Measurements from ENCODE around the gene JAGN1. TPM values are rescaled to one million over a fixed set of nuclear protein-coding genes. Genes with fewer than 3 reads are reported as not detected.

JAGN1 gene
- total RNA-seq, 2 donors from 2014 or later = 22.8 to 32.0 TPM

DNA sequence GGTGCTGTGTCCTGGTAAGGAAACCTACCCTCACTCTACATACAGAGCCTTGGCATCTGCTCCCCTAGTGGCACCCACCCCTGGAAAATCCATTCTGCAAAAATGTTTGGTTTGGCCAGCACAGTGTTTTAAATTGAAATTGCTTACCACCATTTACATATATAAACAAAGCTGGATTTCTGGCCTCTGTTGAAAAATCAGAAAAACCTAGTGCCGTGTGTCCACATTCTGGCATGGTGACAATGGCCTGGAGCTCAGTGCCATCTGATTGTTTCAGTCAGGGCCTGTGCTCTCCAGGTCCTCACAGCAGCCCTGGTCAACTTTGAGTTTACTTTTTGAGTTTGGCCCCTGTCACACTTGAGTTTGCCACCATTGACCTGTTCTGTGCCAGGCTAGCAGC is 23.6 kb downstream of the JAGN1 start:
- peaks cover 19% of the 10 kb centered on the region for H3K36me3 Mint-ChIP-seq (ENCODE audit: low read depth)
- no peak for ATAC-seq (replicated peaks)

GRCh38 chr3:9914559-9915253 is 24.3 kb downstream of the JAGN1 start:
- Mint-ChIP-seq H3K9me3 (no peaks in the 10 kb centered on the region), H3K27me3 (no peaks in the 10 kb centered on the region), H3K4me3 (peak overlapping the region; percentile 26), H3K36me3 (ENCODE audit: low read depth) (peaks cover 15% of the 10 kb centered on the region), H3K4me1 (peaks cover 15% of the 10 kb centered on the region), H3K27ac (no peak overlapping the region)
- ATAC-seq (replicated peaks) = no peak

More for the DNA sequence above, 23.6 kb downstream of the JAGN1 start:
- H3K9me3 Mint-ChIP-seq = no peaks in the 10 kb centered on the region
- no peak overlapping the region for H3K4me3 Mint-ChIP-seq
- H3K4me1 Mint-ChIP-seq = peaks cover 22% of the 10 kb centered on the region
- H3K27me3 Mint-ChIP-seq = no peaks in the 10 kb centered on the region
- no peak overlapping the region for H3K27ac Mint-ChIP-seq

DNA sequence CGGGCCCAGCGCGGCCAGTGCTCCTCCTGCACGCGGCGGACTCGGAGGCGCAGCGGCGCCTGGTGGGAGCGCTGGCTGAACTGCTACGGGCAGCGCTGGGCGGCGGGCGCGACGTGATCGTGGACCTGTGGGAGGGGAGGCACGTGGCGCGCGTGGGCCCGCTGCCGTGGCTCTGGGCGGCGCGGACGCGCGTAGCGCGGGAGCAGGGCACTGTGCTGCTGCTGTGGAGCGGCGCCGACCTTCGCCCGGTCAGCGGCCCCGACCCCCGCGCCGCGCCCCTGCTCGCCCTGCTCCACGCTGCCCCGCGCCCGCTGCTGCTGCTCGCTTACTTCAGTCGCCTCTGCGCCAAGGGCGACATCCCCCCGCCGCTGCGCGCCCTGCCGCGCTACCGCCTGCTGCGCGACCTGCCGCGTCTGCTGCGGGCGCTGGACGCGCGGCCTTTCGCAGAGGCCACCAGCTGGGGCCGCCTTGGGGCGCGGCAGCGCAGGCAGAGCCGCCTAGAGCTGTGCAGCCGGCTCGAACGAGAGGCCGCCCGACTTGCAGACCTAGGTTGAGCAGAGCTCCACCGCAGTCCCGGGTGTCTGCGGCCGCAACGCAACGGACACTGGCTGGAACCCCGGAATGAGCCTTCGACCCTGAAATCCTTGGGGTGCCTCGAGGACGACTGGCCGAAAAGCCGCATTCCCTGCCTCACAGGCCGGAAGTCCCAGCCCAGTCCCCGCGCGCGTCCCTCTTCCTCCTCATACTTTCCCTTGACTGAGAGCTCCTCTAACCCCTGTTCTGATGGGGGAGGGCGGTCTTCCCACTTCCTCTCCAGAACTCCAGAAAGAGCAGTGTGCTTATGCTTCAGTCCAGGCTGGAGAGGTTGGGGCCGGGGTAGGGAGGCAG is 25.1 kb downstream of the JAGN1 start:
- Mint-ChIP-seq H3K27ac (no peak overlapping the region), H3K27me3 (no peaks in the 10 kb centered on the region), H3K4me1 (peaks cover 11% of the 10 kb centered on the region), H3K9me3 (no peaks in the 10 kb centered on the region), H3K4me3 (peak overlapping the region; percentile 69), H3K36me3 (ENCODE audit: low read depth) (peaks cover 12% of the 10 kb centered on the region)
- peak; percentile 48 for ATAC-seq (replicated peaks)

DNA sequence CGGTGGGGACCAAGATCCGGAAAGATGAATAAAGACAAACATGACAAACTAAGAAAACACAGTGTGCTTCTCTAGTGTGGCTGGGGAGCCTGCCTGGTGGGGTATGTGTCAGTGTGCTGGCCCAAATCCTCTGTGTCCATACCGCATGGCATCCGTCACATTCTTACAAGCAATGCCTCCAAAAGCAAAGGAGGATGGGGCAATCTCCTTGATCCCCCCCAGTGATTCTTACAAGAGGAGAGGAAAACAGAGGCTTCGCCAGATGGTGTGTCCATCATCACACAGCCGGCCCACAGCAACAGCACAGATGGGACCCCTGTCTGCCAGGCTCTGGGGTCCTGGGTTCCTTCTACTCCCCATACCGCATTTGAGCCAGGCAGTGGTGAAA is 25.9 kb downstream of the JAGN1 start:
- peak overlapping the region; percentile 69 for H3K4me3 Mint-ChIP-seq
- H3K9me3 Mint-ChIP-seq = no peaks in the 10 kb centered on the region
- no peak for ATAC-seq (replicated peaks)
- peaks cover 8% of the 10 kb centered on the region for H3K36me3 Mint-ChIP-seq (ENCODE audit: low read depth)
- no peaks in the 10 kb centered on the region for H3K27me3 Mint-ChIP-seq
- peaks cover 11% of the 10 kb centered on the region for H3K4me1 Mint-ChIP-seq
- H3K27ac Mint-ChIP-seq = peak overlapping the region; percentile 38

DNA sequence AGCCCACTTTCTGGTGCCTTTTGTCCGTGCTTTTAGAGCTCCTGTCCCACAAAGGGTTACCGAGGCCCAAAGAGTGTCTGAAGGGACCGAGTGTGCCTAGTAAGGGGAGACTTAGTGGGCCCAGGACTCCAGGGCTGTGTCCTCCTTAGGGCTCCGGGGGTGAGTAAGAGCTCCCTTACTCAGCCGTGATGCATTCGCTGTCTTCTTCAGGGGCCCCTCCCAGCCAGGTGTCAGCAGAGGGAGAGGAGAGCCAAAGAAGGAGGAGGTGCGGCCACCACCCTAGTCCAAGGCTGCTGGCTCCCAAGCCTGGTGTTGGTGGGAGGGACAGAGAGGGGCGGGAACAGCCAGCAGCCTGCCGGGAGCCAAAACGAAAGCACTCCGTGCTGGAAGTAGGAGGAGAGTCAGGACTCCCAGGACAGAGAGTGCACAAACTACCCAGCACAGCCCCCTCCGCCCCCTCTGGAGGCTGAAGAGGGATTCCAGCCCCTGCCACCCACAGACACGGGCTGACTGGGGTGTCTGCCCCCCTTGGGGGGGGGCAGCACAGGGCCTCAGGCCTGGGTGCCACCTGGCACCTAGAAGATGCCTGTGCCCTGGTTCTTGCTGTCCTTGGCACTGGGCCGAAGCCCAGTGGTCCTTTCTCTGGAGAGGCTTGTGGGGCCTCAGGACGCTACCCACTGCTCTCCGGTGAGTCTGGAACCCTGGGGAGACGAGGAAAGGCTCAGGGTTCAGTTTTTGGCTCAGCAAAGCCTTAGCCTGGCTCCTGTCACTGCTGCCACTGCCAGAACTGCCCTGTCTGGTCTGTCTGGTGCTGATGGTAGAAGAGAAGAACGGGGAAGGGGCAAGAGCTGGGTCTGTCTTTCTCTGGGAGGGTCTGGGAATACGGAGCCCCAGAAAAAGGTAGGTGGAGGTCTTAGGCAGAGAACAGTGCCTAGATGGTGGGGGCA is 26.6 kb downstream of the JAGN1 start, which contains the start of gene IL17RC:
IL17RC (plus strand) TSS at position 365 of the 947 bp plus-strand sequence; CDS start at position 583, 218 bp downstream.
- Mint-ChIP-seq H3K4me1 (peaks cover 10% of the 10 kb centered on the region), H3K27me3 (no peaks in the 10 kb centered on the region), H3K4me3 (peak within 1 kb of the TSS; percentile 69), H3K27ac (peak within 1 kb of the TSS; percentile 38), H3K9me3 (no peaks in the 10 kb centered on the region), H3K36me3 (ENCODE audit: low read depth) (peaks cover 5% of the 10 kb centered on the region)
- peak; percentile 80 for ATAC-seq (replicated peaks)

DNA sequence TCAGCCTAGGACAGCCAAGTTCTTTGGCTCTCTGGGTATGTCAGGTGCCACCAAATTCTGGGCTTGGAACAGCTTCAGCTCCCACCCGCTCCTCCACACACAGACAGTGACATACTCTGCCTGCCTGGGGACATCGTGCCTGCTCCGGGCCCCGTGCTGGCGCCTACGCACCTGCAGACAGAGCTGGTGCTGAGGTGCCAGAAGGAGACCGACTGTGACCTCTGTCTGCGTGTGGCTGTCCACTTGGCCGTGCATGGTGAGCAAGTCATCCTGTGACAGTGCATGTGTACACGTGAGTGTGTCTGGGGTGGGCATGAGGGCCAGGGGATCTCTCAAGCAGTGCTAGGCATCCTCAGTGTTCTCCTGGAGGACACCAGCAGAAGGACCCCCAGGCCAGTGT is 27.4 kb downstream of the JAGN1 start:
- Mint-ChIP-seq H3K4me3 (no peak overlapping the region), H3K27me3 (no peaks in the 10 kb centered on the region), H3K9me3 (no peaks in the 10 kb centered on the region), H3K4me1 (peaks cover 4% of the 10 kb centered on the region), H3K27ac (no peak overlapping the region), H3K36me3 (ENCODE audit: low read depth) (no peaks in the 10 kb centered on the region)
- no peak for ATAC-seq (replicated peaks)

- H3K27ac Mint-ChIP-seq = no peak overlapping the region
- no peaks in the 10 kb centered on the region for H3K9me3 Mint-ChIP-seq
- ATAC-seq (replicated peaks) = no peak
Observed at GRCh38 chr3:9918261-9919038, 28.0 kb downstream of the JAGN1 start.

DNA sequence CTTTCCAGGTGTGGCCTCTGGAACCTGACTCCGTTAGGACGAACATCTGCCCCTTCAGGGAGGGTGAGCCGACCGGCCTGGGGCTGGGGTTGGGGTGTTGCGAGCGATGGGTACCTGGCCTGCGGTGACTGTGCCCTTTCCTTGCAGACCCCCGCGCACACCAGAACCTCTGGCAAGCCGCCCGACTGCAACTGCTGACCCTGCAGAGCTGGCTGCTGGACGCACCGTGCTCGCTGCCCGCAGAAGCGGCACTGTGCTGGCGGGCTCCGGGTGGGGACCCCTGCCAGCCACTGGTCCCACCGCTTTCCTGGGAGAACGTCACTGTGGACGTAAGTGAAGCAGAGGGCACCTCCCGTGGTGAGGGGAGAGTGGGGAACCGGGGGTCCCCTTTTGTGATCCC is 37.7 kb downstream of the JAGN1 start:
- H3K9me3 Mint-ChIP-seq = no peaks in the 10 kb centered on the region
- H3K27me3 Mint-ChIP-seq = no peaks in the 10 kb centered on the region
- ATAC-seq (replicated peaks) = no peak
- no peak overlapping the region for H3K4me3 Mint-ChIP-seq
- no peaks in the 10 kb centered on the region for H3K36me3 Mint-ChIP-seq (ENCODE audit: low read depth)
- no peak overlapping the region for H3K27ac Mint-ChIP-seq
- no peaks in the 10 kb centered on the region for H3K4me1 Mint-ChIP-seq

More at GRCh38 chr3:9918261-9919038, 28.0 kb downstream of the JAGN1 start:
- peaks cover 4% of the 10 kb centered on the region for H3K4me1 Mint-ChIP-seq
- H3K27me3 Mint-ChIP-seq = no peaks in the 10 kb centered on the region
- no peak overlapping the region for H3K4me3 Mint-ChIP-seq
- H3K36me3 Mint-ChIP-seq (ENCODE audit: low read depth) = no peaks in the 10 kb centered on the region

GRCh38 chr3:9930804-9931418 is 40.5 kb downstream of the JAGN1 start:
- ATAC-seq (replicated peaks) = no peak
- no peaks in the 10 kb centered on the region for H3K27me3 Mint-ChIP-seq
- no peak overlapping the region for H3K27ac Mint-ChIP-seq
- peaks cover 22% of the 10 kb centered on the region for H3K36me3 Mint-ChIP-seq (ENCODE audit: low read depth)
- H3K9me3 Mint-ChIP-seq = no peaks in the 10 kb centered on the region
- no peak overlapping the region for H3K4me3 Mint-ChIP-seq
- H3K4me1 Mint-ChIP-seq = peaks cover 18% of the 10 kb centered on the region

DNA sequence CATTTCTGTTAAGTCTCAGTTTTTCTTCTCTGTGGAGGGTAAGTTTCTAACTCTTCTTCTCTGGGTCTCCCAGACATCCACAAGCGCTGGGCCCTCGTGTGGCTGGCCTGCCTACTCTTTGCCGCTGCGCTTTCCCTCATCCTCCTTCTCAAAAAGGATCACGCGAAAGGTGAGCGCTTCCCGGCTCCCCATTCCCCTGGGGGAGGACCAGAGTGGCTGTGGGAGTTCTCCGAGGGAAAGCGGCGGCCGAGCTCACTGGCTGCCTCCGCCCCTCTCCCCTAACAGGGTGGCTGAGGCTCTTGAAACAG is 42.1 kb downstream of the JAGN1 start:
- Mint-ChIP-seq H3K36me3 (ENCODE audit: low read depth) (peaks cover 34% of the 10 kb centered on the region), H3K4me1 (peaks cover 19% of the 10 kb centered on the region), H3K4me3 (peak overlapping the region; percentile 98), H3K27me3 (no peaks in the 10 kb centered on the region), H3K9me3 (no peaks in the 10 kb centered on the region), H3K27ac (peak overlapping the region; percentile 97)
- ATAC-seq (replicated peaks) = no peak

DNA sequence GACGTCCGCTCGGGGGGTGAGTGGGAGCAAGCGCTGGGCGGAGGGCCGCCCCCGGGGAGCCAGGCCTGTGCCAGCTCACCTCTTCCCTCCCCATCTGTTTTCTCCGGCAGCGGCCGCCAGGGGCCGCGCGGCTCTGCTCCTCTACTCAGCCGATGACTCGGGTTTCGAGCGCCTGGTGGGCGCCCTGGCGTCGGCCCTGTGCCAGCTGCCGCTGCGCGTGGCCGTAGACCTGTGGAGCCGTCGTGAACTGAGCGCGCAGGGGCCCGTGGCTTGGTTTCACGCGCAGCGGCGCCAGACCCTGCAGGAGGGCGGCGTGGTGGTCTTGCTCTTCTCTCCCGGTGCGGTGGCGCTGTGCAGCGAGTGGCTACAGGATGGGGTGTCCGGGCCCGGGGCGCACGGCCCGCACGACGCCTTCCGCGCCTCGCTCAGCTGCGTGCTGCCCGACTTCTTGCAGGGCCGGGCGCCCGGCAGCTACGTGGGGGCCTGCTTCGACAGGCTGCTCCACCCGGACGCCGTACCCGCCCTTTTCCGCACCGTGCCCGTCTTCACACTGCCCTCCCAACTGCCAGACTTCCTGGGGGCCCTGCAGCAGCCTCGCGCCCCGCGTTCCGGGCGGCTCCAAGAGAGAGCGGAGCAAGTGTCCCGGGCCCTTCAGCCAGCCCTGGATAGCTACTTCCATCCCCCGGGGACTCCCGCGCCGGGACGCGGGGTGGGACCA is 42.6 kb downstream of the JAGN1 start:
- H3K36me3 Mint-ChIP-seq (ENCODE audit: low read depth) = peaks cover 40% of the 10 kb centered on the region
- H3K4me3 Mint-ChIP-seq = peak overlapping the region; percentile 98
- ATAC-seq (replicated peaks) = peak; percentile 83
- H3K4me1 Mint-ChIP-seq = peaks cover 19% of the 10 kb centered on the region
- no peaks in the 10 kb centered on the region for H3K9me3 Mint-ChIP-seq
- H3K27me3 Mint-ChIP-seq = no peaks in the 10 kb centered on the region
- peak overlapping the region; percentile 97 for H3K27ac Mint-ChIP-seq

GRCh38 chr3:9933561-9934234 is 43.3 kb downstream of the JAGN1 start, which contains the start of gene CRELD1:
Gene CRELD1, plus strand, starts transcription at chr3:9933834. Its CDS starts 605 bp downstream, at chr3:9934439.
- H3K36me3 Mint-ChIP-seq (ENCODE audit: low read depth) = peaks cover 46% of the 10 kb centered on the region
- no peaks in the 10 kb centered on the region for H3K27me3 Mint-ChIP-seq
- H3K4me1 Mint-ChIP-seq = peaks cover 19% of the 10 kb centered on the region
- H3K4me3 Mint-ChIP-seq = peak within 1 kb of the TSS; percentile 98
- peak; percentile 89 for ATAC-seq (replicated peaks)
- peak within 1 kb of the TSS; percentile 97 for H3K27ac Mint-ChIP-seq
- H3K9me3 Mint-ChIP-seq = no peaks in the 10 kb centered on the region
